Activated CD8-positive, alpha-beta memory T cell treated with anti-CD3 and anti-CD28 coated beads, Interleukin-2, amount 50 U/mL, for 24 hours (primary cell): ENCODE results near the gene ZNF180.
A peak's percentile ranks its signal among the peaks of the same experiment; 100 is the strongest.
"Not testable (repeated sequence)": the region's sequence is repeated elsewhere in the genome, so short reads cannot be mapped to it uniquely, and the experiment has no call there.

Experiments used
- DNase-seq: peaks from one replicate; pipeline ENCODE4 v3.0.0-alpha.2; 2020; ENCODE audit errors: extremely low read depth

The ZNF180 gene

DNA sequence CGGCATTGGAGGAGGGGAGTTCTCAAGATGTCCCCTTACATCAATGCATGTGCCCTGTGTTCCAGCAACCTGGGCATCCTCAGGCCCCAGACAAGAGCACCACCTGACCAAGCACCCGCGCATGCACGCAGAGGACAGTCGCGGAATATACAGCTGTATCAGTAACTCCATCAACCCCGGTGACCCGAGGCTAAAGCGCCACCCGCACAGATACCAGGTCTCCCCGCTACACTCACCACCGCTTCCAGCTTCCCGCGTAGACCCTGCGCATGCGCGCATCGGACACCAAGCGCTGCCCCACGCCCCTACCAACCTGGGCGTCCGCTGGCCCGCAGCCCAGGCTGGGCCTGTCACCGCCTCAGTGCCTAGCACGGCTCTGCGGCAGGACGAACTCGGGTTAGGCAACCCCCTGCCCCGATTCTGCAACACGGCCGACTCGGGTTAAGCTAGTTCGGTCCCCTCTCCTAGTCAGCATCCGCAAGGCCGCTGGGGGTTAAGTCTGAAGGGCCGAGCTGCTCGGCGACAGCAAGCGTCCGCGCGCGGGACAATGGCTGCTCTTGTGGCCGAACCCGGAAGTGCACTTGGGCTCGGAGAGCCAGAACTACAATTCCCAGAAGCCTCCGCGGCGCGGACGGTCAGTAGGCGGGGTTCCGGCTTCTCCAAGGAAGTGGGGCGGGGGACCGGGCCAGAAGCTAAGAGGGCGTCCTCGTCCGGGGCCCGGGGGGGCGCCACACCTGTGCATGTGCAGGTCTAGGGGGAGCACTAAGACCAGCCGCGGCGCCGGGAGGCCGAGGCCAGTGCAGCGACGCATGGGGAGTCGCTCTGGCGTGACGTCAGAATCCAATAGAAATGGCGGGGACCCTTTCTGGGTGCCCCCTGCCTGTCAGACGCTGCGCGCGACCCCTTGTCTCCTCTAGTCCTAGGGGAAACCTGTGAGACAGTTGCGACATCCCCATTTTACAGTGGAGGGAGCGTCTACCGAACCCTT lies at the start of gene ZNF180:
TSS of gene ZNF180 (minus strand) at position 561 of the 988 bp plus-strand sequence. CDS start 3,188 bp downstream, outside the sequence.
- DNase-seq = peak; percentile 90

DNA sequence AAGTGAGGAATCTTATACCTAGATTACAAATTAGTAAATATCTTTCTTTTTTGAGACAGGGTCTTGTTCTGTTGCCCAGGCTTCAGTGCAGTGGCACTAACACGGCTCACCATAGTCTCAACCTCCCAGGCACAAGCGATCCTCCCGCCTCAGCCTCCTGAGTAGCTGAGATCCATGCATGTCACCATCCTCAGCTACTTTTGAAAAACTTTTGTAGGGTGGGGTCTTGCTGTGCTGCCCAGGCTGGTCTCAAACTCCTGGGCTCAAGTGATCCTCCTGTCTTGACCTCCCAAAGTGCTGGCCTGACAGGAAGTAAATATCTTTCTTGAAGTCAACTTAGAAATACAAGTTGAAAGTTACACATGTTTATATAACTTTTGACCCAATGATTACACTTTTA lies 49.2 kb upstream of the ZNF180 start:
- DNase-seq = no peak

DNA sequence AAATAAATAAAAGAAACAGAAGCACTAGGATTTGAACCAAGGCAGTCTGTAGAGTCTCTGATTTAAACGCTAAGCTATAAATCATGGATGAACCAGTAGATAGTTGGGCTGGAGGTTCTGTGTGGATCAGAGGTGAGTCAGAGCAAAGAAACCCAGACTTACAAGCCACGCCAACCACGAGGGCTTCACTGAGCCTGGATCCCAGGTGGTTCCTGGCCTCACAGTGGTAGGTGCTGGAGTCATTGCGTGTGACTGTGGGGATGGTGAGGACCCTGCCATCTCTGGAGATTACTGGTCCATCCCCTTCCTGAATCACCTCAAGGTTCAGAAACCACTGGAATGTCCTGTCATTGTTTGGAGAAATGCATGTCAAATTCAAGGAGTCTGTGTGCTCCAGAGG lies 48.4 kb upstream of the ZNF180 start:
- DNase-seq = no peak

DNA sequence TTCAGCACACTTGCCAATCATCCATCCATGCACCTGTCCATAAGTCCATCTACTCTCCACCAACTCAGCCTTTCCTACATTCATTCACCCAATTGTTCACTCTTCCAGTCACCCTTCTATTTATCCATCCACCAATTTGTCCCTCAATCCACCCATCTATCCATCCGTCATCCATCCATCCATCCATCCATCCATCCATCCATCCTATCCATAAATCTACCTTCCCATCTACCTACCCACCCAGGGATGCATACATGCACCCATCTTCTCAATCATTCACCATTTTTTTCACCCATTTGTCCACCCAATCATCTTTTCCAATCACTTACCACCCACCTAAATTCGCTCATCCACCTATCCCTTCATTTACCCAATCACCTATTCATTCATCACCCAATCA lies 43.7 kb upstream of the ZNF180 start:
- DNase-seq = no peak

DNA sequence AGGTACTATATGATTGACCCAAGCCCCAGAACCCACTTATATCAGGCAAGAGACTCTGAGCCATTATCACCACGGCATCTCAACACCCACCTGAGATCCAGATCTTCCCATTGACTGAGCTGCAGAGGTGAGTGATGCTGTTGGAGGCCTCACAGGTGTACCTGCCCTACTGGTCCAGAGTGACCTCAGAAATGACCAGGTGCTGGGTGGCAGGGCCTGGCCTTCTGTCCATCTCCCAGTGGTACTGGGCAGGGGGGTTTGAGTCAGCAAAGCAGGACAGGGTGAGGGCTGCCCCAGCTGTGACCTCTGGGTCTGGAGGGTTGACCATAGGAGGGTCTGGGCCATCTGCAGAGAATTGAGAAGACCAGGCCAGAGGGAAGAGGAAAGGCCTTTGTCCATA lies 42.3 kb upstream of the ZNF180 start:
- DNase-seq = no peak

DNA sequence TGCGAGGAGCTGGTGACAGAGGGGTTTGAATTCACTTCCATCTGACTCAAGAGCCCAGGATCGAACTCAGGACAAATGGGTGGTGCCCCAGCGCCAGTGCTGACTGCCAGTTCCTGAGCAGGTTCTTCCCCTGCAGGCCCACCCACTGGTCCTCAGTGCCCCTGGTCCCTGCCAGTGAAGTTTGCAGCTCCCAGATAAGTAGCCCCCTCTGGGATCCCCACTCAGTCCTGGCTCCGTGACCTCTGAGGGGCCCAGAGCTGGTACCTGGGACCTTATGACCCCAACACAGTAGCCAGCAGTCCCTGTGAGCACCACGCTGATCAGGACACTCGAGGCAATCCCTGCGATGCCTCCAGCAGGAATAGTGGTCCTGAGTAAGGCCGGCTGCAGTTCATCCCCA lies 40.4 kb upstream of the ZNF180 start:
- no peak for DNase-seq

DNA sequence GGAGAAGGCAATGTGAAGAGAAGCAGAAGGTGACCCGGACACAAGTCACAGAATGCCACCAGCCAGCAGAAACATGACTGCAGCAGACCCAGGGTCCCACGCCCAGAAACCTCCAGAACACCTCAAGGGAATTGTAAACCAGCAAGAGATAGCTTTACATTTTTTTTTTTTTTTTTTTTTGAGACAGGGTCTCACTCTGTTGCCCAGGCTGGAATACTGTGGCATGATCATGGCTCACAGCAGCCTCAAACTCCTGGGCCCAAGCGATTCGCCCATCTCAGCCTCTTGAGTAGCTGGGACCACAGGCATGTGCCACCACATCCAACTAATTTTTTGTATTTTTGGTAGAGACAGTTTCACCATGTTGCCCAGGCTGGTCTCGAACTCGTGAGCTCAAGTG lies 39.7 kb upstream of the ZNF180 start:
- DNase-seq = no peak

DNA sequence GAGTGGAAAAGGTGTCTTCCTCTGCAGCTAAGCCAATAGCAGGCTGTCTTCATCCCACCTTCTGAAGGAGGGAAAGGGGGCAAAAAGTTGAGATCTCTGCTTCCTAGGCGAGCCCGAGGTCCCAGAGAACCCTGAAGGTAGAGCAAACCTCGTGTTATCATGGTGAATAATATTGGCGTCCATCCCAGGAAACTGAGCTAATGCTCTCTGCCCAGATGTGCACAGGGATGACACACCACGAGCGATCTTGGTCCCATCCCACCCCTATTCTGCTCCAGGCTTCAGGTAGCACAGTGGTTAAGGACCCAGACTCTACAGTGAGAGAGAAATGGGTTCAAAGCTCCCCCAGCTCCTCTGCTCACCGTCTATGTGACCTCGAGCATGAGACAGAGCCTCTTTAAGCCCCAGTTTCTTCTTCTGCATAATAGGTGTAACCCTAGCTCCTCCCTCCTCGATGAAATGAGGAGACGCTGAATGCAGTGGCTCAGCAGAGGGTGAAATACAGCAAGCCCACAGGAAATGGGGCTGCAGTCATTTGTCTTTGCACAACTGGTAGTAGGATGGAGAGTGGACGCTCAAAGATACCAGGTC lies 39.0 kb upstream of the ZNF180 start:
- no peak for DNase-seq

DNA sequence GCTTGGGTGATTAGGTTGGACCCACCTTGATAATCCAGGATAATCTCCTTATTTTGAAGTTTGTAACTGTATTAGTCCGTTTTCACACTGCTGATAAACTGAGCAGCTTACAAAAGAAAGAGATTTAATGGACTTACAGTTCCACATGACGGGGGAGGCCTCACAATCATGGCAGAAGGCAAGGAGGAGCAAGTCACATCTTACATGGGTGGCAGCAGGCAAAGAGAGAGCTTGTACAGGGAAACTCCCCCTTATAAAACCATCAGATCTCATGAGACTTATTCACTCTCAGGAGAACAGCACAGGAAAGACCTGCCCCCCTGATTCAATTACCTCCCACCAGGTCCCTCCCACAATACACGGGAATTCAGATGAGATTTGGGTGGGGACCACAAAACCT lies 35.0 kb upstream of the ZNF180 start:
- not testable (repeated sequence) for DNase-seq

DNA sequence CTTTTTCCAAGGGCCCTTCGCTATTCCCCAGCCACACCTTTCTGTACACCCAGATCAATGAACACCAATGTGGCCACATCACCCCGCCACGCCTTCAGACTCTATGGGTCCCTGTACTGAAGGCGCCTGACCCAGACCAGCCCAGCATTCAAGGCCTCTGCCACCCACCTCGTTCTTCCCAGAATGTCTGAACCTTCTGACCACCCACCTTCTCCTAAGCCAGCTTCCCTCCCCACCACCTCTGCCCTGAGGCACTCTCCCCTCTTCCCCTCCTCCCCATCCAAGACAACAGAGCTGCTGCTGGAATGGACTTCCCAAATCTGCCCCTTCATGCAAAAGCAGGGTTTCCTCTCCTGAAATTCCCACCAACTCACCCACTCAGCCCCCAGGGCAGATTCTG lies 32.5 kb upstream of the ZNF180 start:
- no peak for DNase-seq

DNA sequence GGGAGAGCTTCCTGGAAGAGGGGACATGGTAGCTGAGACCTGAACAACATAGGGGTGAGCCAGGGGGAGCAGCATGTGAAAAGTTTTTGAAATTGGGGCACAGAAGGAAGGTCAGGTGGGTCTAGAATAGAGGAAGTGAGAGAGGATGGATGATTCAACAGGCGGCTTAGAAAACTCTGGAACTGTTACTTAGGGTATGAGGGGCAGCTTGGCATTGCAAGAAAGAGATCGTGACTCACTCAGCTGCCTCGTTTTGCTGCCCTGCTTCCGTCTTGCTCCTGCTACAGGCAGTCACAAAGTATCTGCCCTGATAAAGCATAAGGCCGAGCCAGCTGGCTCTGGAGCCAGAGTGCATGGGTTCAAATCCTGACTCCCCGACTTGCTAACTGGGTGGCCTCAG lies 30.5 kb upstream of the ZNF180 start:
- no peak for DNase-seq

DNA sequence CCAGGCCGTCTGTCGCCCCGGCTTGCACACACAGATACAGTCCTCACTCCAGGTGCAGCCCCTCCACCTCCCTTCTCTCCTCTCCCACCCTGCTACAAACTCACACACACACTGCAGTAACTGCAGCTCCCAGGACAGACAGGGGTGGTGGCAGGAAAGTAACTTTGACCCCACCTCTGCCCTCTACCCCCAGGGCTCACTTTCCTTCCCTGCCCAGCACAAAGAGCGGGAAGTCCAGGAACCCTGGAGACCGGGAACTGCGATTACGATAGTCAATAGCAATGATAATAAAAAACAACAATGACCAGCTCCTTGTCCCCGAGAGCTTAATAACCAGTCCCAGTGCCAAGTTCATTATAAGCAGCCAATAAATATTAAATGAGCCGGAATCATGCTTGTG lies 29.2 kb upstream of the ZNF180 start, which contains the start of gene CEACAM20:
TSS of gene CEACAM20 (minus strand) at position 140 of the 400 bp plus-strand sequence. CDS start 166 bp downstream, outside the sequence.
- no peak for DNase-seq

DNA sequence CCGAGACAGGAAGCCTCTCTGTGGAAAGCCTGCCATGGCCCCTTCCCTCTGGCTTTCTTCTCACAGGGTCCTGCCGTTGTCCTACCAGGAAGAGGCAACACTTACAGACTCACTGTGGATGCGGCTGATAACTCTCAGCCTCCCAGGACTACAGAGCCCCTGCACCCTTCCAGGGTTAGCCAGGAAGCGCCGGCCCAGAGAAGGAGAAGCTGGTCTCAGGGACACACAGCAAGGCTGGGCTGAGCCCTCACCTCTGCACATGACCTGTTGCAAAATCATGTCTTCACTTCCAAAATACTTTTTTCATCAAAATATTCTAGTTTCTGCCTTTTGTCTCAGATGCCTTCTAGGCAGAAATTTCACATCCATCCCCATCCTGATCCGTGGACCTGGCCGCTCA lies 27.2 kb upstream of the ZNF180 start:
- DNase-seq = no peak

DNA sequence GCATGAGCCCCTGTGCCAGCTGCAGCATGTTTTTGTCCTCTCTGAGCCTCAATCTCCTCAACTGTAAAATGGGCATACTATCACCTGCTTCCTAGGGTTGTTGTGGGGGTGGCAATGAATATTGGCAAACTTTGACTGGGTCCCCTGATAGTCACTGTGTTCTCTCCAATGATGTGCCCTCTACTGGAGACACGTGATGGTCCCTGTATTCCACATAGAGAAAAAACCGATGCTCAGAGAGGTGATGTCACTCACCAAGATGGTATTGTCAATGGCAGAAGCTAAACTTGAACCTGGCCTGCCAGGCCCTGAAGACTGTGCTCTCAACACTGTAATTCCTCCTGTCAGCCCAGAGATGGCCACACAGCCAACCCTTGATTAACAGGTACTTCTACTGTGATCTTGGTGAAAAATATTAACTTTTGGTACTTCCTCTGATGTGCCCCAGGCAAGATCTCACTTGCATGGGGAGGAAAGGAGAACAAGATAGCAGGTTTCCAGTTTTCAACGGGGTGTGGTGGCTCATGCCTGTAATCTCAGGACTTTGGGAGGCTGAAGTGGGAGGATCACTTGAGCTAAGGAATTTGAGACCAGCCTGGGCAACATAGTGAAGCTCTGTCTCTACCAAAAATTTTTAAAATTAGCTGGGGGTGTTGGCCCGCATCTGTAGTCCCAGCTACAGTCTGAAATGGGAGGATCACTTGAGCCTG lies 25.6 kb upstream of the ZNF180 start:
- DNase-seq = no peak

DNA sequence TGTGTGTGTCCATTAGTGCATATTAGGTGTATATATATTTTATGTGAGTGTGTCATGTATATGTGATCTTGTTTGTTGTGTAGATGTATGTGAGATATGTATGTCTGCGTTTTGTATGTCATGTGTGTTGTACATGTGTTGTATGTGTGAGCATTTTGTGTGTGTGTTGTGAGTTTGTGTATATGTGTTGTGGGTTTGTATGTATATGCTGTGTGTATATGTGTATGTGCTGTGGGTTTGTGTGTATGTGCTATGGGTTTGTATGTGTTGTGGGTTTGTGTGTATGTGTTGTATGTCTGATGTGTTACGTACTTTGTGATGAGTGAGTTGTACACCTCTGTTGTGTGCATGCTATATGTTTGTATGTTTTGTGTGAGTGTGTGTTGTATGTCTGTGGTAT lies 21.0 kb upstream of the ZNF180 start:
- no peak for DNase-seq

DNA sequence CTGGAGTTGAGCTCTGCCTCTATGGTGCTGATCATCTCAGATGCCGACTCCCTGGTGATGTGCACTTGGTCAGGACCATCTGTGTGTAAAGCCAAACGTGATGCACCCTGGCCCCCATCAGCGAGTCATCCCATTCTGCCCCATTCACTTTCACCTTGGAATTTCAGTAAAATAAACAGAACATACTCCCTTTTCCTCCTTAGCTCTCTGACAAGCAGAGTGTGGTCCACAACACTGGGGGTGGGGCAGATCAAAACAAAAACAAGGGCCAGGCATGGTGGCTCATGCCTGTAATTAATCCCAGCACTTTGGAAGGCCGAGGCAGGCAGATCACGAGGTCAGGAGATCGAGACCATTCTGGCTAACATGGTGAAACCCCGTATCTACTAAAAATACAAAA lies 16.8 kb upstream of the ZNF180 start:
- DNase-seq = no peak

DNA sequence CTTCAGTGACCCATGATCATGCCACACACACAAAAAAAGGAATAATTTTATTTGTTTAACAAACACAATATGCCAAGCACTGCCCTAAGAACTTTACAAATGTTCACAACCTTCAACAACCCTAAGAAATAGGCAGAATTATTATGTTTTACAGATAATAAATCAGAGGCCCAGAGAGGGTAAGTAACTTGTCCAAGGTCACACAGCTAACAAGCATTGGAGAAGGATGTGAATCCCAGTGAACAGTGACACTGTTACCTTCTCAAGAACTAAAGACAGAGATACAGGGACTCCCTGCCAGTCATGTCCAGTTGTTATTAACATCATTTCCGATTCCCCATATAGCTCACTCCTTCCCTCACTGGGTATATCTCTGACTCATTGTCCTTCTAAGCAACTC lies 15.6 kb upstream of the ZNF180 start:
- no peak for DNase-seq

DNA sequence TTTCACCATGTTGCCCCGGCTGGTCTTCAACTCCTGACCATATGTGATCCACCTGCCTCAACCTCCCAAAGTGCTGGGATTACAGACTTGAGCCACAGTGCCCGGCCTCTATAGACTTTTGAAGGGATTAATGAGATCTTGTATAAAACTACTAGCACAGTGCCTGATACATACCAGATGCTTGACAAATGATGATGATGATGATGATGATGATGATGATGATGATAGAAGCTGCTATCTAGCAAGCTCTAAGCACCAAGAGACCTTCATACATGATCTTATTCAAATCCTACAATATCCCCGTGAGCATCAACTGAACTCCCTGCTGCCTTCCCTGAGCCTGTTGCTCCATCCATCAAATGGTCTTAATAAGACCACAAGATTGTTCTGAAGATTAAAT lies 14.7 kb upstream of the ZNF180 start:
- no peak for DNase-seq

DNA sequence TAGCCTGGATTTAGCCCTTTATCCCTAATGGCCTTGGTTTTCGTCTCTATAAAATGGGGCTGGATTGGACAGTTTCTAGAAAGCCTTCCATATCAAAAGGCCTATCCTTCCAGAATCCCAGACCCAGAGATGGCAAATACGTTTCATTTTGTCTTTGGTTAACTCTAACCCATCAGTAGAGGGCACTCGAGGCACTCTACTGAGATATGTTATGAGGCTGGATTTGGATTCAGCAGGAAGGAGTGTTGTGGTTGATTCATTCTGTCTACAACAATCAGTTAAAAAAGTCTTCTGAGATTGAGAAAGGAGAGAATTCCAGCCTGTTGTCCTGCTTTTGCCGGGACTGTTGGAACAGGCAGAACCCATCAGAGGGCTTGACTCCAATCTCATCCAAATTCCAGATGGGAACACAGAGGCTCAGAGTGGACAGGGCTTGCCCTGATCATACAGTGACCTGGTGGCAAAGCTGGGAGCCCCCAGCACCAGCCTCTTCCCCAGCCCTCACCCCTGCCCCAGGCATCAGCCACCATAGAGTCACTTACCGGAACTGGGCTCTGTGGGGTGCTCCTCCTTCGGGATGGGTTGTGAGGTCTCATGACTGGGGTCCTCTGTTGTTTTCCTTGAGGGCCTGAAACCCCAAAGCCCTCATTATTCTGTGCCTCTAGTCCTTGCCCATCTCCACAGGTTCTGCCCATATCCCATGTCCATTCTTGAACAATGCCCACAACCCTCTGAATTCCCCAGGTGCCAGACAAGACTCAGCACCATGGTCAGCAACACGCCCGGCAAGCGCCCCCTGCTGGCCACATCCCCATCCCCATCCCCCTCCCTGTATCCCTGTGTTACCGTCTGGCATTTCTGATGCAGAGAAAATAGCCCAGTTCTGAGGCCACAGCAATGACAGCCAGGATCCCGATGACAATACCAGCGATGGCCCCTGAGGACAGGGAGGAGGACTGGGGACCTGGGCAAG lies 12.3 kb upstream of the ZNF180 start:
- DNase-seq = no peak

DNA sequence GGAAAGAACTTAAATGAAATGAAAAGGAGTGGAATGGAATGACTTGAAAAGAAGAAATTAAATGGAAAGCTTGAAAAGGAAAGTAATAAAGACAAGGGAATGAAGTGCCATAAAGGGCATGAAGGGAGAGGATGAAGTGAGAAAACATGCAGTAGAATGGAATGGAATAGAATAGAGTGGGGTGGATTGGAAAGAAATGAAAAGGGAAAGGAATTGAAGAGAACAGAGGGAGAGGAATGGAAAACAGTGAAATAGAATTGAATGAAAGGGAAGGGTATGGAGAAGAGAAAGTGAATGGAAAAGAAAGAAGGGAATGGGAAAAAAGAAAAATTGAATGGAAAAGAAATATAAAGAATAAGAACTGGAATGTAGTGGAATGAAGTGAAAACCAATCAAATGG lies 9.2 kb upstream of the ZNF180 start:
- no peak for DNase-seq

DNA sequence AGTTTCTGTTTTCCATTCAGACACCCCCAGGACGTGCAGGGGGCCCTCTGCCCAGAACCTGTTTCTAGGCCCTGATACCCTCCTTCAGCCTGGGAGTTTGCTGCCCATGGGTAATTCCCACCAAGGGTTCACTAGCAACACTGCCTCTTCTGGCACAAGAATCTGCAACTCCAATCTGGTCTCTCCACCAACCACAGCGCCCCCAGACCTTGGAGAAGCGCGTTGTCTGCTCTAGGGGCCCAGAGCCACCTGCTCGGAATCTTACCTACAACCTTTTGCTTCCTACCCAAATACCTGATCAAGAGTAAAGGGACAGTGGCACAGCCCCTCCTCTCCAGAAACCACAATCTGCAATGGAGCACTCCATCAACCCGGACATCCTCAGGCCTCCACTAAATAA lies 763 bp downstream of the ZNF180 start:
- no peak for DNase-seq
